SK-N-SH treated with all-trans-retinoic acid at 6 μM for 48 hours (cell line): ENCODE measurements around the gene AFF1.

Experiments used
- ARNTL ChIP-seq: fragments of 450-650 bp; formaldehyde crosslinking; IDR thresholded peaks from 2 replicates; pipeline ENCODE4 v1.5.0; 2020; ENCODE audit warnings: low read depth, mild to moderate bottlenecking, moderate library complexity, borderline replicate concordance
- BACH2 ChIP-seq: fragments of 250-450 bp; sonication (Bioruptor Pico); IDR thresholded peaks from 2 replicates; pipeline ENCODE4 v1.9.0; 2021; ENCODE audit warnings: mild to moderate bottlenecking, borderline replicate concordance
- CREB5 ChIP-seq: fragments of 250-450 bp; sonication (Bioruptor Pico); IDR thresholded peaks from 2 replicates; pipeline ENCODE4 v1.5.1; 2020; ENCODE audit warnings: low read depth, mild to moderate bottlenecking, moderate library complexity
- ESRRG ChIP-seq: fragments of 250-450 bp; sonication (Bioruptor Pico); IDR thresholded peaks from 2 replicates; pipeline ENCODE4 v1.6.1; 2021; ENCODE audit warnings: mild to moderate bottlenecking
- GLIS3 ChIP-seq: fragments of 250-450 bp; sonication (Bioruptor Pico); IDR thresholded peaks from 2 replicates; pipeline ENCODE4 v1.5.0; 2020; ENCODE audit warnings: mild to moderate bottlenecking, moderate library complexity
- PATZ1 ChIP-seq: fragments of 250-450 bp; sonication (Bioruptor Pico); IDR thresholded peaks from 2 replicates; pipeline ENCODE4 v1.8.0; 2020; ENCODE audit warnings: mild to moderate bottlenecking, moderate library complexity, borderline replicate concordance
- RARB ChIP-seq: fragments of 250-450 bp; sonication (Bioruptor Pico); IDR thresholded peaks from 2 replicates; pipeline ENCODE4 v1.8.0; 2021; ENCODE audit warnings: mild to moderate bottlenecking, moderate library complexity
- SNAI2 ChIP-seq: fragments of 250-450 bp; sonication (Bioruptor Pico); IDR thresholded peaks from 2 replicates; pipeline ENCODE4 v1.5.0; 2020; ENCODE audit warnings: mild to moderate bottlenecking, moderate library complexity
- TOX ChIP-seq: fragments of 250-450 bp; sonication (Bioruptor Pico); IDR thresholded peaks from 2 replicates; pipeline ENCODE4 v1.8.0; 2021; ENCODE audit warnings: mild to moderate bottlenecking, moderate library complexity, borderline replicate concordance
- ZNF70 ChIP-seq: fragments of 450-650 bp; formaldehyde crosslinking; IDR thresholded peaks from 2 replicates; pipeline ENCODE4 v1.5.0; 2020; ENCODE audit warnings: mild to moderate bottlenecking, moderate library complexity
- TF ChIP-seq, protein P1 (sequence below): fragments of 250-450 bp; sonication (Bioruptor Pico); IDR thresholded peaks from 2 replicates; pipeline ENCODE4 v1.5.0; 2020; ENCODE audit warnings: mild to moderate bottlenecking, moderate library complexity

DNA sequence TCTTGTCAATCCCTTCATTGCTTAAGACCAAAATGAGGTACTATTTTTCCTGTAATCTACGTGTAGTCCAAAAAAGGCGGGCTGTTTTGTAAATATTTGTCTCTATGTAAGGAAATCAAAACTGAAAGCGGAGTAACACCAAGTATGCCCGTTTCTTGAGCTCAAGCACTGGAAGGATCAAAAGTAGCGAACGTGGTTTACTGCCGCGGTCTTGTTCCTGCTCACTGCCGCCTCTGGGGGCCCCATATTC is 71.5 kb downstream of the AFF1 start:
- TF ChIP-seq PATZ1 (no peak), BACH2 (CRISPR knock-in tag) (no peak), TOX (CRISPR knock-in tag) (no peak), CREB5 (CRISPR knock-in tag) (no peak), SNAI2 (CRISPR knock-in tag) (no peak), RARB (CRISPR knock-in tag) (no peak), ZNF70 (no peak), GLIS3 (no peak), ARNTL (no peak), ESRRG (CRISPR knock-in tag) (no peak)
- TF ChIP-seq, protein P1, sequence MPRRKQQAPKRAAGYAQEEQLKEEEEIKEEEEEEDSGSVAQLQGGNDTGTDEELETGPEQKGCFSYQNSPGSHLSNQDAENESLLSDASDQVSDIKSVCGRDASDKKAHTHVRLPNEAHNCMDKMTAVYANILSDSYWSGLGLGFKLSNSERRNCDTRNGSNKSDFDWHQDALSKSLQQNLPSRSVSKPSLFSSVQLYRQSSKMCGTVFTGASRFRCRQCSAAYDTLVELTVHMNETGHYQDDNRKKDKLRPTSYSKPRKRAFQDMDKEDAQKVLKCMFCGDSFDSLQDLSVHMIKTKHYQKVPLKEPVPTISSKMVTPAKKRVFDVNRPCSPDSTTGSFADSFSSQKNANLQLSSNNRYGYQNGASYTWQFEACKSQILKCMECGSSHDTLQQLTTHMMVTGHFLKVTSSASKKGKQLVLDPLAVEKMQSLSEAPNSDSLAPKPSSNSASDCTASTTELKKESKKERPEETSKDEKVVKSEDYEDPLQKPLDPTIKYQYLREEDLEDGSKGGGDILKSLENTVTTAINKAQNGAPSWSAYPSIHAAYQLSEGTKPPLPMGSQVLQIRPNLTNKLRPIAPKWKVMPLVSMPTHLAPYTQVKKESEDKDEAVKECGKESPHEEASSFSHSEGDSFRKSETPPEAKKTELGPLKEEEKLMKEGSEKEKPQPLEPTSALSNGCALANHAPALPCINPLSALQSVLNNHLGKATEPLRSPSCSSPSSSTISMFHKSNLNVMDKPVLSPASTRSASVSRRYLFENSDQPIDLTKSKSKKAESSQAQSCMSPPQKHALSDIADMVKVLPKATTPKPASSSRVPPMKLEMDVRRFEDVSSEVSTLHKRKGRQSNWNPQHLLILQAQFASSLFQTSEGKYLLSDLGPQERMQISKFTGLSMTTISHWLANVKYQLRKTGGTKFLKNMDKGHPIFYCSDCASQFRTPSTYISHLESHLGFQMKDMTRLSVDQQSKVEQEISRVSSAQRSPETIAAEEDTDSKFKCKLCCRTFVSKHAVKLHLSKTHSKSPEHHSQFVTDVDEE (CRISPR knock-in tag) = no peak
